ENCODE measurements around the gene CACNA1B.

CACNA1B gene

DNA sequence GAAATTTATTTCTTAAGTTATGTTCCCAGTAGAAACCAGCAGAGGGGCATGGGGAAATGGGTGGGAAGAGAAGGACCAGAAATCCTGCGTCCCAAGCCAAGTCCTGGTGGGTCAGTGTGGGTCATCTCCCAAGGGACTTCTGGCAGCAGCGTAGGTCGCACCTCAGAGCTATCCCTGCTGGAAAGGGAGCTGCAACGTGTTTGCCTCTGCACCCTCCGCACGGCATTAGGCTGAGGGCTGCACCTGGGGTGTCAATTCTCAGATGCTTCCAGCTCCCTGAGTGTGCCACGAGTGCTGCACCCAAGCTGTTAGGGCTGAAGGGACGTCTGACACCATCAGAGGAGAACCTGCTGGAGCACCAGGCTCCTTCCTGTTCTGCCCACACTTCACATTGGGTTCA, 182.8 kb downstream of the CACNA1B start:
- no peak for DNase-seq

DNA sequence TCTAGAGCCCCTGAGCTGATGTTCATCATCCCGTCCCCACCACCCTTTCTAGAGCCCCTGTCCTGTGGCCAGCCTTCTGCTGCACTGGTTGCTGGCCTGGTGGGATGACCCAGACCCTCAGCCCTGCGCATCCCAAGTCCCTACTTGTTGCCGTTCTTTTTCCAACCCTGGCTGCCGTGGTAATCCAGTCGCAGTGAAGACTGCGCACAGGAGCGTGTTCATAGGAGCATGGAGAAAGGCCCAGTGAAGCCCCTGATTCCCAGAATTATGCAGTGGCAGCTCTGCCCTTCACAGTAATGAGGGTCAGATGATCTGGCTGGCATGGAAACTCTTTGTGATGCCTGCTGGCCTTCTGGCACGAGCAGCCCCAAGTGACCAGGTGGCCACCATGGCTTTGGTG, 183.3 kb downstream of the CACNA1B start:
- no peak for DNase-seq

DNA sequence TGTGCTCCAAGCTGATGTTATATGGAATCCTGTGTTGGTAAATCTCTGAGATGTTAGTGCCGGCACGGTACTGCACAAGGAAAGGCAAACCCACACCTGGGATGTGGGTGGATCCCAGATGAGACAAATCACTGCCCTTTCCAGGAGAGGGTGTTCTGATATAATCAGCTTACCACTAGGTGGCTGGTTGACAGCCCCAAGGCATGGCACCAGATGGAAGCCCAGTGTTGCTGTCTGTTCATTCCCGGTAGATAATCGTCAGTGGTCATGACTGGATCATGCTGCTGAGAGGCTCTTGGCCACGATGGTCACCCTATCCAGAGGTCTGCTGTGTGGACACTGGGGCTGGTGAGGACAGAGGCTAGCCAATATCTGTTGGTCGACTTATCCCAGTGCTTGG, 184.0 kb downstream of the CACNA1B start:
- DNase-seq, result no peak

DNA sequence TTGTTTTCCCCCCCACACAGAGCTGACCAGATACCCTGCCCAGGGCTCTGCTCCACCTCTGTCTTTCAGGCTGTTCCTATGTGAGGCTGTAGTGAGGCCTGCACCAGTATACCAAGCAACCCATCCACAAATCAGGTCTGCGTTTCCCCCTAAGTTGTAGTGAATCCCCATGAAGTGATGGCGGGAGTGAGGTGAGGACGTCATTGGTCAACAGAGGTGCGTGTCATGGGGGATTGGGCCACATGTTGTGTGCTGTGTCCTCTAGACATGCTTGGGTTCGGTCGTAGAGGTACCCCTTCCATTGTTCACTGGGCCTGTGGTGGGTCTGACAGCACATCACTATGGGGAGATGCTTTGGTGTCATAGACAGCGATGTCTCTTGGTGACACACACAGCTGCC, 184.6 kb downstream of the CACNA1B start:
- DNase-seq, result no peak

DNA sequence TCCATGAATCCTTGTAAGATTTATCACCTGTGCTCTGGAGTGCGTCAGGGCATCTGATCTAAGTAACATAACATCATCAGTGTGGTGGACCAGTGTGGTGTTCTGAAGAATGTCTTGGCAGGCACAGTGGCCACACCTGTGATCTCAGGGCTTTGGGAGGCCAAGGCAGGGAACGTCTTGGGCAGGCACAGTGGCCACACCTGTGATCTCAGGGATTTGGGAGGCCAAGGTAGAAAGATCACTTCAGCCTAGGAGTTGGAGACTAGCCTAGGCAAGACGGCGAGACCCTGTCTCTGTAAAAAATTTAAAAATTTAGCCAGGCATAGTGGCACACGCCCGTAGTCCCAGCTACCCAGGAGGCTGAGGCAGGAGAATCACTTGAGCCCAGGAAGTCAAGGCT, 185.5 kb downstream of the CACNA1B start:
- DNase-seq, result no peak

DNA sequence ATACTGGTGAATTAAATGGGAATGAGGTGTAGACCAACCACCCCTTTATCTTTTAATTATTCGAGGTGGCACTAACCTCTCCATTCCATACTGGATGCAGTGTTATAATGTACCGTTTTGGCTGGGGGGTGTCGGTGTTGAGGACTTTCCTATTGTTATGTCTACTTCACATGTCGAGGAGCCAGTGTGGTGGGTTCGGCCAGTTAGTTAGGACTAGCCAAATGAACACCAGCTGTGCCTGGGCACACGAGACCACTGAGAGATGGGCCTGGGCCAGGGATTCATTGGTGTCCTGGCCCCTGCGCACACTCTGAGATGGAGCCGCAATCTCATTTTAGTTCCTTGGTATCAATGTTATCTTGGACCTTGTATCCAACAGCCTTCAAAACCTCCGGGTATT, 186.2 kb downstream of the CACNA1B start:
- no peak for DNase-seq

DNA sequence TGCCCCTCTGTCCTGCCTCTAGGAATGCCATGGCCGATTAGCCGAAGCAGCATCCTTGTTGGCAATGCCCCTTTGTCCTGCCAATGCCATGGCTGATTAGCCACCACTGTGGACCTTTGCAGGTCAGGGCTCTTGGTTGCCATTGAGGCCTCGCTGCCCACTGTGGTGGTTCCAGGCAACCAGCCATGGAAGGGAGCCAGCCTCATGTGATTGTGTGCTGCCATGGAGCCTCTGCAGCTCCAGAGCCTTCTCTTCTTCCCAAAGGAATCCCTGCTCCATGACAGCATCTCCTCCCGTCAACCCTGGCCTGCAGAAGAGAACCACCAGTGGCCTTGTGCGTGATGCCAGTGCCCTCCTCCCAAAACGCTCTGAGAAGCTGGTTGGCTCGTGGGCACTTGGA, 187.0 kb downstream of the CACNA1B start:
- DNase-seq, result no peak

DNA sequence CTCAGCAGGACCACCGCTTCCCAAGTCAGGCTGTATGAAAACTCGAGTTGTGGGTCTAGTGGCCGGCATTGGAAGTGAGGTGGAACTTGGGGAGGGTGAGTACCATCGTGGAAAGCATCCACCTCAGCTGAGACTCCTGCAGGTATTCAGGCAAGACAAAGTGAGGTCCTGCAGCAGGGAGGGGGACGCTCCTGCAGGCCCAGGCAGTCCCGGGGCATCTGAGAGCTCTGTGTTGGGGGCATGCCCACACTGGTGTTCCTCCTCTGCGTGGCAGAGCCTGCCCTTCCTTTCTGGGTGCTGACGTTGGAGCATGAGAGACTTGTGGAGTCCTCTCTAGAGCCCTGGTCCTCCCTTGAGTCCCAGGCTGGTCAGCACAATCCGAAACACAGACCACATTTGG, 187.7 kb downstream of the CACNA1B start:
- no peak for DNase-seq

DNA sequence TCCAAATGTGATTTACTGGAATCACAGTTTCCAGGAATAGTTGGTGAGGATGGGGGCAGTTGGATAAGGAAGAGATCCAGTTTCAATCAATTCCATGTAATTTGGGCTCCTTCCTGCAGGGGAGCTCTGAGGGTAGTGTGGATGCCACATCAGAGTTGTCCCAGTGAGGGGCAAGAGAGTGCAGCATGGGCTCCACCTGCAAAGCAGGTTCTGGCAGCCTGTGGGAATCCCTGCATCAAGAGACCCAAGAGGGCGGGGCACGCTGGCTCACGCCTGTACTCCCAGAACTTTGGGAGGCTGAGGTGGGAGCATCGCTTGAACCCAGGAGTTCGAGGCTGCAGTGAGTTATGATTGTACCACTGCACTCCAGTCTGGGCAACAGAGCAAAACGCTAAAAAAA, 188.5 kb downstream of the CACNA1B start:
- DNase-seq, result no peak

DNA sequence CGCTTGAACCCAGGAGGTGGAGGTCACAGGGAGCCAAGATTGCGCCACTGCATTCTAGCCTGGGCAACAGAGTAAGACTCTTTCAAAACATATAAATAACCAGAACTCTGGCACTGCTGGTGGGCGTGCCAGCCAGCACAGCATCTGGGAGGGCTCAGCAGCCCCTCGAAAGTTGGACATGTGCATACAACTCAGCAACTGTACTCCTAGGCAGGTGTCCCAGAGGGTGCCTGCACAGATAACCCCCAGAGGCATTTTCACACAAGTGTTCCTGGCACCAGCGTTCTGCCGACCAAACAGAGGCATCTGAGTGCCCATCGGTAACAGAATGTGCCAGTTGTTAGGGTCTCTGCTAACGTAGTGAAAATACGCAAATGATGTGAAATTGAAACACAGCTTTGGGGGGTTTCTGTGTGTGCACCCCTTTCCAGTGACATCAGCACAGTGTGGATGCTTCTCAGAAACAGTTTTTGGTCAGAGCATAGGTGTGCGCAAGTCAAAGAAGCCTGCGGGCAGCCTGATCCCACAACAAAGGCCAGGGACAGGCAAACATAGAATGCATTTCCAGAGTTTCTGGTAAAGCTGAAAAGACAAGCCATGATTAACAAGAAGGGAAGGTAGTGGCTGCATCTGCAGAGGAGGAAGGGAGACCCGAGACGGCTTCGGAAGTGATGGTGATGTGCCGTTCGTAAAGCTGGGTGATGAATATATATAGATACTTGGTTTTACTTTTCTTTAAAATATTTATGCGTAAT, 190.2 kb downstream of the CACNA1B start:
- no peak for DNase-seq

DNA sequence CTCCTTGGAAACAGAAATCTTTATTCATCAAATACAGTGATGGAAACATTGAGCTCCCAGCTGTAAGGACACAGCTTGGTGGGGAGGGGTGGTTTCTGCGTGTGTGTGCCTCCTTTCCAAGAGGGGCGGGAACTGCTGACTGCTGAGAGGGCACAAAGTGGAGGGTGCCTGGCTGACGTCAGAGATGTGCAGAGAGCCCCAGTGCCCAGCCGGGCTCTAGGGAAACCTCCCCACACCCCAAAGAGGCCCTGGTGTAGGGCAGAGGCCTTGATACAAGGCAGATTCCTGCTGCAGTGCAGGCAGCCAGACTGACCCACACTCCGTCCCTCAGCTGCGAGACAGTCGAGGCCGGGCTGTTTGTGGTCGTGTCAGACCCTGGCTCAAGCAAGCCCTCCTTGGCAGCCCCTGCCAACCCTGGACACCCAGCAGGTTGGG, 191.0 kb downstream of the CACNA1B start:
- DNase-seq, result no peak

DNA sequence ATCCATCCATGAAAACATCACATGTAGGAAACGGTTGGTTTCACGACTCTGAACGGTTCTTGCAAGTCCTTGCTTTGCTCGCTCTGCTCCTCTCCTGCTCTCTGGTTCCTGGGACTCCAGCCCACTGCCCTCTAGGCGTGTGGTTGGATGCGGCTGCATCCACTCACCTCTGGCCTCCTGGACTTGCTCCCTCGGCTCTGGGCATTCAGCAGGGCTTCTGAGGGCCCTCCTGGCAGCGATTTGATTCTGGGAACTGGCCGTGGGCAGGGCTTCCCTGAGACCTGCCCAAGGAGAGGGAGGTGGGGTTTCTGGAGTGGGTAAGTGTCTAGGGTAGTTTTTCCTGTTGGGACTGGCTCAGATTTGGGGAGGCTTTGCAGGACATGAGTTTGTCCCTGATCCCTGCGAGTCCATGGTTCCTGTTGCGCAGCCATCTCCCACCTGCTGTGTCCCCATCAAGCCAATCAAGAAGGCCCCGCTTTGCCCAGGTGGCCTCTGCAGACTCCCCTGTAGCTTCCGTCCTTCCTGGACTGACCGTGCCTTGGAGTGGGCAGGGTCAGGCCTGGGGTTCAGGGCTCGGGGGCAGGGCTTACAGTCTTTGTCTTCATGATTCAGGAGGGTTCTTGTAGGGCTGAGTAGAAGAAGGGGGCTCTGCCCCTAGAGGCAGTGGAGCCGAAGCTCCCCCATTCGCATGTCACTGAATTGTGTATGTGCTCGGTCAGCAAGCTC, 192.3 kb downstream of the CACNA1B start:
- DNase-seq, result peak; percentile 63

DNA sequence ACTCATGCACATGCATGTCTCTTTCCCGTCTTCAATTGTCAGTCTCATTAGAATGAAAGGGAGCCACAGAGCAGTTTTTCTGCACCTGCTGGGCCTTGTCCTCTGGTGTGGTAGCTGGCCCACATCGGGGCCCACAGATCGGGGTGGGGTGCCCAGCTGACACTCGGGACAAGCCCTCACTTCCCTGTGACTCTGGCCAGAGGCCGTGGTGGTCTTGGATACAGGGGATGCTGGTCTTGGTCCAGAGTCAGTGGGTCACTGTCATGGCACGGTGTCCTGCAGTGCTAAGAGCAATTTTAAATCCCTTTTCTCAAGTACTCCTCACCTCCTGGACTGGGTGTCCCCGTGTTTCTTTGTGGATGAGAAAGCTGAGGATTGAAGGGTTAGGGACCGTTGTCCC, 193.2 kb downstream of the CACNA1B start:
- DNase-seq, result no peak

DNA sequence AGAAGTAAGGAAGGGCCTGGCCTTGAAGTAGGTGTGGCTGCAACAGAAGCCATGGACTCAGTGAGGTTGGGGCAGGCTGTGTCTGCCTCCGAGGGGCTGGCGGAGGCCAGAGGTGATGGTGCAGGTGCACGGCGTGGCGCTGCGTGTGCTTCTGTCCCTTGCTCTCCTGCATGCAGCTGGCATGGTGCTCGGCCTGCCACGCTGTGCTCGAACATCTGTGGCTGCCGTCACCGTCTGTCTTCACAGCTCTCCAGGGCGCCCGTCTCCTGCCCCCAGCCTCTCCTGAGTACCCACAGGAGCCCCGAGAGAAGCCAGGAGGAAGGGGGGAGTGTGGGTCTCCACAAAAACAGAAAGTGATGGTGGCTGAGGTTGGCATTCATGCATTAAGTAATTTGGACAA, 193.7 kb downstream of the CACNA1B start:
- no peak for DNase-seq

DNA sequence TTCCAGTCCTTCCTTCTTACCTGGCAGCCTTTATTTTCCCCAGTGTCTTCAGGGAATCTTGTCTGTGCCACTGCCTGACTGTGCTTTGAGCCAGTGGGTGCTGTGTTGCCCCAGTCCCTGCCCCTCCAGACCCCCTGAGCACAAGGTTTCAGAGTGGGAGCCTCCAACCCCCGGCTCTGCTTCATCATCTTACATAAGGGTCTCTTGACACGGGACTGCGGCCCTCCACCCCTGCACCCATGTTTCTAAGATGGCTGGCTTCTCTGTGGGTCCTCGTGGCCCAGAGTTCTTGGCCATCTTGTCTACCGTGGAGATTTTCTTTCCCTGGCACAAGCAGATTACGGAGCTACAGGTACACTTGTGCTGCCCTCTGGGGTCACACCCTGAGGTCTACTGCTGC, 194.1 kb downstream of the CACNA1B start:
- DNase-seq, result no peak

DNA sequence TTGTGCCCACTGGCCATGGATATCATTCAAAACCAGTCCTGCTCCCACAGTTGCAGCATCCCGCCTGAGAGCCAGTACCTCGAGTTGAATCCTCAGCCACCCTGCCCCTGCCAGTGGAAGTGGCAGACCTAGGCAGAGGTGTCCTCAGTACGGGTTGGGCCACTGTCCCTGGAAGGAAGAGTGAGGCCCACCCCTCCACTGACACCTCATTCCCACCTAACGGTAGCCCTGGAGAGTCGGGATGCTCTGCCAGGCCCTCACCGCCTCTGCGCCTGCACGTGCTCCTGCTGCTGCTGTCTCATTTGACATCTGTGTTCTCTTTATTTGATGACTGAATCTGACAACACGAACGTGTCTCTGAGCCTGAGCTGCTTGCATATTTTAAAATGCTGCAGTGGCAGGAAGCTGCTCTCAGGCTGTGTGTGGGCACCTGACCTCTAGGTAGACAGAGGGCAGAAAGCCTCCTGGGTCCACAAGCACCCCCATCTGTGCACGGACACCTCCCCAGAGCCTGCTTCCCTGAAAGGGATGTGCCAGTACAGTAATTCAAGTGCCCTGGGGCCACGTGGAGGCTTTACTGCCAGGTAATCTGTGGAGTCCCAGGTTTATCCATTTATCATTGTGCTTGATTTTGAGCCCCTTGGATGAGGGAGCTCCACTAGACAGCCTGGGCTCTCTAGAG, 194.7 kb downstream of the CACNA1B start:
- no peak for DNase-seq

DNA sequence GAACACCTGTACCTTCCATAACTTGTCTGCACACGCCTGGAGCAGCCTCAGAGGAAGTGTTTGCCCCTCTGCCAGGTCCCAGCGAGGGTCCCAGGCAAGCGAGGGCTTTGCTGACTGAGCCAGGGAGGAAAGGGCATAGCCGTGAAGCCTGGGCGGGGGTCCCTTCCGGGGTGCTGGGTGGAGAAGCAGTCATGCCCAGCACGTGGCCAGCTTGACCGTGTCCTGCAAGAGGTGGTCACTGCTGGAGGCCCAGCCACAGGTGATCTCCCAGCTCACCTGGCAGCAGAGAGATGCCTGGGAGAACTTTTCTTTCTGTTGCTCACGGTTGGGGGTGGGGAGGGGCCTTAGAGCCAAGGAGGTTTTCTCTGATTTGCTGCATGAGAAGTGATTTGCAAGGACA, 195.3 kb downstream of the CACNA1B start:
- DNase-seq, result no peak

DNA sequence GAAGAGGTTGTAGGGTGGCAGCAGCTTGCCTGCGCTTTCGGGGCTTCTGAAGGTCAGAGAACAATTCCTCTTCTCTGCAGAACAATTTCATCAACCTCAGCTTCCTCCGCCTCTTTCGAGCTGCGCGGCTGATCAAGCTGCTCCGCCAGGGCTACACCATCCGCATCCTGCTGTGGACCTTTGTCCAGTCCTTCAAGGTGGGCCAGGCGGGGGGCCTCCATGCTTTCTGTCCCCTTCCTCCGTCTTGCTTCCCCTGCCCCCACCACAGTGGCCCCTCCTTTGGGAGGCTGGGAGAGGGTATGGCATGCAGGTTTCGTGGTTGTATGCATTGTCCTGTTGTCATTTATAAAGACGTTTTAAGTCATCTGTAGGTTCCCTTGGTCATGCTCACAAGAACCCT, 195.8 kb downstream of the CACNA1B start:
- no peak for DNase-seq

DNA sequence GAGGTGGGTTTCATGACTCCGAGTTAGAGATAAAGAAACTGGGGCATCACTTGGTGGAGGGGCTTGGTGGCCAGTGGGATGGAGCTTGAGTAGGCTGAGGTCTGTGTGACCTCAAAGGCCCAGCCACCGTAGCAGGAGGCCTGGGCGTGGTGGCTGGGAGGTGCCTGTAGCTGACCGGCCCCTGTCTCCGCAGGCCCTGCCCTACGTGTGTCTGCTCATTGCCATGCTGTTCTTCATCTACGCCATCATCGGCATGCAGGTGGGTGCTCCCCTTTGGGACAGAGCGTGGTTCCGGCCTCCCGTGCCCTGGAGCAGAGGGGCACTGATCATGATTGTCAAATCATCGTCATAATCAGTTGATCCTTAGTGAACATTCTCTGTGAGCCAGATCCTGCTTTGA, 196.2 kb downstream of the CACNA1B start:
- no peak for DNase-seq

DNA sequence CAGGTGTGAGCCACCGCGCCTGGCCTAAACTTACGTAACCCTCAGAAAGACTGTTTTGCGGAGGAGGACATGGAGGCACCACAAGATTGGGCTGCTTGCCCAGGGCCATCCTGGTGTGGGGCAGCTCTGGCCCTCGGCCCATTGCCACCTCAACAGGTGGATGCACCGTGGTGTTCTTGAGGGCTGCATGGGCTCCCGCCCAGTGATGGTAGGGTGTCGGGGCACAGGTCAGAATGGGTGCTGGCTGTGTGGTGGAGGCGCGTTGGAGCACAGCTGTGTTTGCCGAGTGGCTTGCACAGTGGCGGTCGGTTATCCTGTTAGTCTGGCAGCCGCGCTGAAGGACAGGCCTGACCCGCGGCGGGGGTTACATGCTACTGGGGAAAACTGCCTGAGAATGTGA, 196.9 kb downstream of the CACNA1B start:
- no peak for DNase-seq

DNA sequence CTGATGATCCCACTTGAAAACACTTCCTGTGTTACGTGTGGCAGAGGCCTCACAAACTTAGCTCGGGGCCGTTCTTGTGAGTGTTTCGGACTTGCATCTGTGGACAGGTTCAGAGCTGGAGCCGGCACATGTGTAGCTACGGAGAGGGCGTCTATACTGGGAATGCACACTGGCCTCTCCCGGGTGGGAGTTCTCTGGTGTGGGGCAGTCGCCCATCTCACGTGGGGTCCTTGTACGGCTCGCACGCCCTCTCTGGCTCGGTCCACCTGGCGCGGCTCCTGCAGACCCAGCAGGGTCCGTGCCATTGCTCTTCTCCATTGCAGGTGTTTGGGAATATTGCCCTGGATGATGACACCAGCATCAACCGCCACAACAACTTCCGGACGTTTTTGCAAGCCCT, 197.9 kb downstream of the CACNA1B start:
- DNase-seq, result no peak

DNA sequence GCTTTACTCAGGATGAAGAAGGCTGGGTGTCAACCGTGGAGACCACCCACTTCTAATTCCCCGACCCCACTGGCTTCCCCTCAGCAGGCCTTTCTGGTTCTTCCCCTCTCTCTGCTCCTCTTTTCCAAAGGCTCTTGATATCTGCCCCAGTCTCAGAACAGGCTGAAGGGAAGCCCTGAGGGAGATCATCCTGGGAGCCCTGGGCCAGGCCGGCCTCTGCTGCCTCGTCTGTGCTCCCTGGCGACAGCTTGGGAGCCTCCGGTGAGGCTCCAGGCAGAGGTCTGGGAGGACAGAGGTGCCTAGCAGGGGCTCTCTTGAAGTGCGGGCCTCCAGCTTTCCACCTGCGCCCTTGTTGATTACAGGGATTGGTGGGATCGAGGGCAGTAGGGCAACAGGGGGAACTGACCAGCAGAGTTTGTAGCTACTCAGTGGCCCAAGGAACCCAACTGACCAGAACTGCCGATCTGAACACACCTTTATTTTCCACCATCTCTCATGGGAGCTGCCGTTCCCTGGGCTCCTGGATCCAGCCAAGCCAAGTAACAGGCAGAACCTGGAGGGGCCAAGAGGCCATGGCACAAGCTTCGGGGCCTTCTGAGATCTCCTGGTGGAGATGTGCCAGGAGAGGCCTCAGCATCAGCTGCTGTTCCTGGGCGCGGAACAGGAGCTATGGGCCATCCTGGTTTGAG, 198.5 kb downstream of the CACNA1B start:
- DNase-seq, result no peak

DNA sequence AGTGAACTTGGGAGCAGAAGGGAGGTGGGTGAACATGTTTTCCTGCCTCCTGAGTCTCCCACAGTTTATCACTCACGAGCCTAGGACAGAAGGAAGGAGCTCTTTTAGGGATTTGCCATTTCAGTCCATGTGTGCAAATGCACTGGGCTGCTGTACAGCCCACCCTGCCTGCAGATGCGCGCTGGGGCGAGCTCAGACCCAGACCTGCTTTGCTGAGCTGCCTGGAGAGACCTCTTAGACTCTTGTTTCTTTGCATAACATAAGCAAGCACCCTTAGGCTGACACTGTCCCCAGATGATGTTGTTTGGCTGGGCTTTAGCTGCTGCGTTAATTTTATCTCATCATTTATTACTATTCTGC, 199.0 kb downstream of the CACNA1B start:
- DNase-seq, result no peak

DNA sequence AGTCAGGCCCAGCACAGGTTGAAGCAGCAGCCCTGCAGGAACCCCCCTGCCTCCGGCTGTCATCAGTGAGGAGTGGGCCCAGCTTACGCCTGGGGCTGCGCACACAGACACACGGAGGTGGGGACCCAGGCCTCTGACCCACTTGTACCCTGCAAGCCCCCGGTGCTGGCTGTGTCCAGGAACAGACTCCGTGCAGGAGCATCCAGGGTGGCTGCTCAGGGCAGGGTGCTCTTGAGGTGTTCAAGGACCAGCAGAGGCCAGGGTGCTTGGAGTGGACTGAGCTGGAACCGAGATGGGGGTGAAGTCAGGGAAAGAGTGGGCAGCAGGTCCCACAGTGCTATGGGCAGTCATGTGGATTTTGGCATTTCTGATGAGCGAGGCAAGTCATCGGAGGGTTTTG, 199.5 kb downstream of the CACNA1B start:
- DNase-seq, result no peak
